Limb (tissue), 2 donors: ENCODE results near the gene GTF2IRD1.
A peak's percentile ranks its signal among the peaks of the same experiment; 100 is the strongest.
"Not testable (repeated sequence)": the region's sequence is repeated elsewhere in the genome, so short reads cannot be mapped to it uniquely, and the experiment has no call there.

Source experiments
- DNase-seq, 2 donors: peaks; one replicate each; pipeline ENCODE4 v3.0.0-alpha.2; 2016; ENCODE audit errors: extremely low spot score in 2 of 2

Gene GTF2IRD1

DNA sequence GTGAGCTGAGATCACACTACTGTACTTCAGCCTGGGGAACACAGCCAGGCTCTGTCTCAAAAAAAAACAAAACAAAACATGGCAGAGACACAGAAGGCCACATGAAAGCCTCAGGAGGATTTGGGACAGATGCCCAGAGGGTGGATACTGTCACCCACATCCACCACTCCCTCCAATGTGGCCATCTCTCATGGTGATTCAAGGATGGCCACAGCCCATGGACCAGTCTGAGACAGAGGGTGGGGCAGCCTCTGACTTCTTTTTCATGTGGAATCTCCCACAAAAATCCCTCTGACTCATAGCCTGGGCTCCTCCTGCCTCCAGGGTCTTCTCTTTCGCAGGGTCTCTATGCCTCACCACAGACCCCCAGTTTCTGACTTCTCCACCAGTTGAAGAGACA lies 144.9 kb downstream of the GTF2IRD1 start:
- no peak for DNase-seq

DNA sequence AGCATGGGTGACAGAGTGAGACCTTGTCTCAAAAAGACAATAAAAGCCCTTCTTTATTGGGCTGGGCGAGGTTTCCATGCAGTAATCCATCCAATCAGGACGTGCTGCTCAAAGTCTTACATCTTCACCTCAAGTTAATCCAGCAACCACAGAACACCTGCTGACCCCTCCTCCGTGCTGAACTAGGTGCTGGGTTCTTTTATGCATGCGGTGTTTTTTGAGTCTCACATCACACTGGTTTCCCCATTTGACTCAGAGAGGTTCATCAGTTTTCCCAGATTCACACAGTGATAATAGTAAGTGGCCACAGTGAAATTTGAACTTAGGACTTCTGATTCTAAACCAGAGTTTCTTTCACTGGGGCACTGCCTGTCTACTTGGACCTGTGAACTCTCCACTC lies 145.5 kb downstream of the GTF2IRD1 start:
- no peak for DNase-seq

DNA sequence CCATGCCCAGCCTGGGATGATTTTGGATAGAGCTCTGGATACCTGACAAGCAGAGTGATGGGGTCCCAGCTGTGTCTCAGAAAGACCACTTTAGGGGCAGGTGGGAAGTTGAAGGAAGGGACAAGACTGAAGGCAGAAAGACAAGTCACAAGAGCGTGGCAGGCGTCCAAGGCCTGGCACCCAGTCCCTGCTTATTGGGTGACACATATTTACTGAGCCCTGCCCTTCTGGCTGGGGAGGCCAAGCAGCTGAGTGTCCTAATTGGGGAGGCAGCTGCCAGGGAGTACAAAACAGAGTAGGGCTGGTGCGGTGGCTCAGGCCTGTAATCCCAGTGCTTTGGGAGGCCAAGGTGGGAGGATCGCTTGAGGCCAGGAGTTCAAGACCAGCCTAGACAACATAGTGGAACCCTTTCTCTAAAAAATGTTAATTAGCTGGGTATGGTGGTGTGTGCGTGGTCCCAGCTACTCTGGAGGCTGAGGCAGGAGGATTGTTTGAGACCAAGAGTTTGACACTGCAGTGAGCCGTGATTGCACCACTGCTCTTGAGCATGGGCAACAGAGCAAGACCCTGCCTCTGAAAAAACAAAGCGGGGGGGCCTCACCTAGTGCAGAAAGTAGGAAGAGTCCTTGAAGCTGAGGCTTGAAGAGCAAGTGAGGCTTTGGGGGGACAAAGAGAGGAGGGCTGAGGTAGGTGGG lies 150.8 kb downstream of the GTF2IRD1 start:
- DNase-seq = no peak

DNA sequence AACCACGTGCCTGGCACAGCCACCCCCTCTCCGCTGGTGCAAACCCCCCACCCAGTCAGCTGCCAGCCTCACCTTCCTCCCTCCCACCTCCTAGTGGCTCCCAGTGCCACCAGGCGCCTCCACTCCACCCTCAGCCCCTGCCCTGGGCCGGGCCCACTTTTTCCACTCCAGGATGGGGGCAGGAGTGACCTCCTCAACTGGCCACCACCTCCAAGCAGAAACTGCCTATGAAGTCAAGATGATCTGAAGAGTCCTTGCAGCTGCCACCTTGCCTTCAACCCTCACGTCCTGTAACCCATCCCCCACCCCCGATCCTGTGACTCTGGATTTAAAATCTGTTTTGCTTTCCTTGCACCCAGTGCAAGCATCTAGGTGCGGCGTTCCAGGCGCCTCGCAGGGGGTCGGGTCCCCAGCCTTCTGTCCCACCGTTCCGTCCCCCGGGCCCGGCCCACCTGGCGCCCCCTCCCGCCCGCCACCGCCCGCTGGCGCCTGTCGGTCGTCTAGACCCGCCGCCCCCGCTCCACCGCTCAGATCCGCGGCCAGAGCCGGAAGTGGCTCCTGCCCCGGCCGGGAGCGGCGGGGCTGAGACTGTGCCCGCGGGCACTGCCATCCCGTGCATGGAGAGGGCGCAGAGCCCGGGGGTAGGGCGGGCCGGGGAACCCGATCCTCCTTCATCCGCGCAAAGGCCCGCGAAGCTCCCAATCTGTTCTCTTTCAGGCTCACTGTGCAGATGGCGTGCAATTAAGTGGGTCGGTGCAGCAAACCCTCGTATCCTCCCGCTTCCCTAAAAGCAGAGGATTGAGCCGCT lies 152.6 kb downstream of the GTF2IRD1 start:
- peak in 1 of 2 donors; percentile 52 for DNase-seq

DNA sequence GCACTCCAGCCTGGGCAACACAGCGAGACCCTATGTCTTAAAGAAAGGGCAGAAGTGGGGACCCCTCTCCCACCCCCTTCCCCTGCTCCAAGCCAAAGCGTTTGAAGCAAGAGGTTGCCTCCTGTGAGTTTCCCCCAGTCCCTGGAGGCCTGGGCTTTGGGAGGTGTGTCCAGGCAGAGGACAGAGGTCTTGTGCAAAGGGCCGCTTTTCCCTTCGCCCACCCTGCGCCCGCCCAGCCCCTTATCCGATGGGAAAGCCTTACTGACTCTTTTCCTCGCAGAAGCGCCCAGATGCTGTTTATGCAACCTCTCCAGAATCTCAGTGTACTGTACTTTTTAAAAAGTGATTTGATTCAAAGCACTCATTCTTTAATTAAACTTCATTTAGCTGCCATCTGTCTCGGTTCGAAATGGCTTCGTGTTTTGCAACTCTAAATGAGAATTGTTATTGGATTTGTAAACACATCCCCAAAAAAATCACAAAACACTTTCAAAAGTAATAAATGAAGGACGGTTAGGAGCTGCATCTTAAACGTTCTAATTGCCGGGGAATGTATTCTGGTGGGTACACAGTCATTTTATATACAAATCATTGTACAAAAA lies 153.3 kb downstream of the GTF2IRD1 start:
- DNase-seq = no peak

DNA sequence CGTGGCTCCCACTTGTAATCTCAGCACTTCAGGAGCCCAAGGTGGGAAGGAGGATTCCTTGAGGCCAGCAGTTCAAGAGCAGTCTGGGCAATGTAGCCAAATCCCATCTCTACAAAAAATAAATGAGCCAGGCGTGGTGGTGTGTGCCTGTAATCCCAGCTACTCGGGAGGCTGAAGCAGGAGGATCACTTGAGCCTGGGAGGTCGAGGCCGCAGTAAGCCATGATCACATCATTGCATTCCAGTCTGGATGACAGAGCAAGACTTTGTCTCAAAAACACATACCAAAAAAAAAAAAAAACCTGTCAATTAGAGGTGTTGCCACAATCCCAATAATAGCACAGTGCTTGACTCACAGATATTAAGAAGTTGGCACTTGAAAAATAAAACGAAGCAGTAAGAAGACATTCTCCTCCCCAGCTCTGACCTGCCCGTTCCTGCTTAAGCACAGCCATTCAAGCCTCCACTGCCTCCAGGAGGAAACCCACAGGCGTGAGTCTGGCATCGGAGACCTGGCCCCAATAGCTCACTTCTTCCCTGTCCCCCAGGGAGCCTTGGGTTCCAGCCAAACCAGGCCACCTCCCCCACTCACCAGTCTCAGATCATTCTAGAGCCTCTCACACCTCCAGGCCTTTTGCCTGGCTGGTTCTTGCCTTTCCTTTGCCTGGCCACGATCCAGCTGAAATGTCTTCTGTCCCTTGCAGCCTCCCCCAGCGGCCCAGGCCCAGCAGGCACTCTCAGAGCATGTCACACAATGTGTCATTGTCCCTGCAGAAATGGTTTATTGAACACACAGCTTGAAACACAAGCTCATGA lies 158.5 kb downstream of the GTF2IRD1 start:
- peak in 1 of 2 donors; percentile 64 for DNase-seq

DNA sequence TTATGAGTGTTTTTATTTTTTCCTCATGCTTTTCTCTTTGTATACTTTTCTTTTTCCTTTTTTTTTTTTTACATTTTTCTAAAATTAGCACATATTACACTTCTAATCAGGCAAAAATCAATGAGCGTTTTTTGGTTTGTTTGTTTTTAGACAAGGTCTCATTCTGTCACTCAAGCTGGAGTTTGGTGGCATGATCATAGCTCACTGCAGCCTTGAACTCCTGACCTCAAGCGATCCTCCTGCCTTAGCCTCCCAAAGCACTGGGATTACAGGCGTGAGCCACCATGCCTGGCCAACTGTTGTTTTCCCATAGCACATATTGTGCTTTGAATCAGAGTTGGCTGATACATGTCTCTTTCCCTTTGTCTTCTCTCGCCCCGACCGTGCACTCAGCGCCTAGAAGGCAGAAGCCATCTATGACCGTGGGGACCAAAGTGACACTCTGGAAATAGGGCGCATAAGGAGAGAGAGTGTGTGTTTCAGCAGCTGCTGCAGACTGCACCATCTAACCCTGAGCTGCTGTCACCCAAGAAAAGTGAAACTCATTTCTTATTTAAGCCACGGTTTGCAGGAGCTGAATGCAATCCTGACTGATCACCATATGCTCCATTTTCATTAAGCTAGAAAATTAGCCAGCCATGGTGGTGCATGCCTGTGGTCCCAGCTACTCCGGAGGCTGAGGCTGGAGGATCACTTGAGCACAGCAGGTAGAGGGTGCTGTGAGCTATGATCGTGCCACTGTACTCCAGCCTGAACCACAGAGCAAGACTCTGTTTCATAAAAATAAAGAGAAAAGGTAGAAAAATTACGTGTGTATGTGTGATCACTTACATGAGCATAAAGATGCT lies 162.5 kb downstream of the GTF2IRD1 start:
- DNase-seq = no peak

DNA sequence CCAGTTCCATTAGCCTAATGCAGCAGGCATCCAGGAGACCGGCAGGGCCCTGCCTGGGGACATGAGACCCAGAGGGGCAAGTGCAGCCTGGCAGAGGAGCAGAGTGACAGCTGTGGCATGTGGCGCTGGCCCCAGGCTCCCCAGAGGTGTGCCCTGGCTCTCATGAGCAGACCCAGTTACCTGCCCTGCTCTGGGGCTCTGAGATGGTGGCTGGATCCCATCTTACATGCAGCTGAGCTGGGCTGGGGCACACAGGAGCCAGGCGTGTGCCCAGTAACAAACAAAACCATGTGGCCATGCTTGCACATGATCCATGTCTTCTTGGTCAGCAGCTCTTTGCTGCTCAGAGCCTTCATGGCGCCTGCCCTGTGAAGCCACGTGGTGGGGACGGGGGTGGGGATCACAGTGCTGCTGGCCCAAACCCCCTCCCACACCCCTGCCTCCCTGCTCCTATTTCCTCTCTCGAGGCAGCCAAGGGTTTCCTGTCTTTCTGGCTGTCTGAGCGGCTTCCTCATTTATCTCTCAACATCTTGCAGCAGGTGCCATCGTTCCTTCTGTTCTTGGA lies 163.6 kb downstream of the GTF2IRD1 start:
- DNase-seq = peak; percentile 18 to 63

DNA sequence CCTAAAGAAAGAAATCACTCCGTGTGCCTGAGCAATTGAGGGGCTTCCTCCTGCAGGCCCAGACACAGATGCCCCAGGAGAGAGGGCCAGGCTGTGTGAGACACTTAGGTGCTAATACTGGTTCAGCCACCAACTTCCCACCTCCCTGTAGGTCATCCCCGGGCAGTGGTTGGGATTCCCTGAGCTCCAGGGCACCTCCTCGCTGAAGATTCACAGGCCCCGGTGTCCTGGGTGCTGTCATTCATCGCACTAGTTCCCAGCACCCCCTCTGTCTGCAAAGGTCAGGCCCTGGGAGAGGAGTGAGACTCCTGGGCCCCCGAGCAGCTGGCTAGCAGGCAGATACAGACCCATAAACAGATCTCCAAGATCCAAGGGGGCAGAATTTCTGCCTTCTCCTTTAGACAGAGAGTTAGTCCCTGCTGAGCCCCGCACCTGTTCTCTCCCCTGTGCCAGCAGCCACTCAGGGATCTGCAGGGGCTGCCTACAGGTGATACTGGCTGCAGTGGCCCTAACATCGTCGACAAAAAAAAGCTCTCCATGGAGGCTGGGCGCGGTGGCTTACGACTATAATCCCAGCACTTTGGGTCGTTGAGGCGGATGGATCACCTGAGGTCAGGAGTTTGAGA lies 165.6 kb downstream of the GTF2IRD1 start:
- no peak for DNase-seq

DNA sequence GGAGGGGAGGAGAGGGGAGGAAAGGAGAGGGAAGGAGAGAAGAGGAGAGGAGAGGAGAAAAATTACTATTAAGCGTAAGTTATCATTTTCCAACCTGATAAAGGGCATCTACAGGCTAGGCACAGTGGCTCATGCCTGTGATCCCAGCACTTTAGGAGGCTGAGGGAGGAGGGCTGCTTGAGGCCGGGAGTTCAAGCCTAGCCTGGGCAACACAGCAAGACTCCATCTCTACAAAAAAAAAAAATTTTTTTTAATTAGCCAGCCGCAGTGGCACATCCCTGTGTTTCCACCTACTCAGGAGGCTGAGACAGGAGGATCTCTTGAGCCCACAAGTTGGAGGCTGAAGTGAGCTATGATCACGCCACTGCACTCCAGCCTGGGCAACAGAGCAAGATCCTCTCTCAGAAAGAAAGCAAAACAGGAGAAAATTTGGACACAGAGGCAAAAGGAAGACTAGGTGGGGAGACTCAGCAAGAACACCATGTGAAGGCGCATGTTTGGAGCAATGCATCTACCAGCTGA lies 168.6 kb downstream of the GTF2IRD1 start:
- DNase-seq = no peak

DNA sequence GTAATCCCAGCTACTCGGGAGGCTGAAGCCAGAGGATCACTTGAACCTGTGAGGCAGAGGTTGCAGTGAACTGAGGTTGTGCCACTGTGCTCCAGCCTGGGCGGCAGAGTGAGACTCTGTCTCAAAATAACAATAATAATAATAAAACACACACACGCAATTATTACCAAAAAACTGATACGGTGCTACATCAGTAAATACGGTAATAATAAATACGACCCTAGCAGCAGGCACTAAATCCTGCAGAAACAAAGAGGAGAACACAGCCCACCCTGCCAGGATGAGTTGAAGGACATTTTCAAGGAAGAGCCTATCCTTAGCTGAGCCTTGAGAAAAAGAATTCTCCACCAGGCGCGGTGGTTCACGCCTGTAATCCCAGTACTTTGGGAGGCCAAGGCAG lies 169.4 kb downstream of the GTF2IRD1 start:
- no peak for DNase-seq

DNA sequence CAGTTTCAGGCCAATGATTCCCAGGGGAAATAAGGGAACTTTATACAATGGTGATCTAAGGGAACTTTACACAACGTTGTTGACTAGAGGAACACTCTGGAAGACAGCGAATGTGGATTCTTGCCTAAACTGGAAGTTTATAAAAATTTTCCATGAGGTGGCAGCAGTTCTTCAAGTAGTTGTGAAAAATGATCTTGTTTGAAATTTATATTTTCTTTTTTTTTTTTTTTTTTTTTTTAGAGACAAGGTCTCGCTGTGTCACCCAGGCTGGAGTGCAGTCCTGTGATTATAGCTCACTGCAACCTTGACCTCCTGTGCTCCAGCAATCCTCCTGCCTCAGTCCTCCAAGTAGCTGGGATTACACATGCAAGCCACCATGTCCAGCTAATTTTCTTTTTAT lies 171.7 kb downstream of the GTF2IRD1 start:
- DNase-seq = peak in 1 of 2 donors; percentile 34

DNA sequence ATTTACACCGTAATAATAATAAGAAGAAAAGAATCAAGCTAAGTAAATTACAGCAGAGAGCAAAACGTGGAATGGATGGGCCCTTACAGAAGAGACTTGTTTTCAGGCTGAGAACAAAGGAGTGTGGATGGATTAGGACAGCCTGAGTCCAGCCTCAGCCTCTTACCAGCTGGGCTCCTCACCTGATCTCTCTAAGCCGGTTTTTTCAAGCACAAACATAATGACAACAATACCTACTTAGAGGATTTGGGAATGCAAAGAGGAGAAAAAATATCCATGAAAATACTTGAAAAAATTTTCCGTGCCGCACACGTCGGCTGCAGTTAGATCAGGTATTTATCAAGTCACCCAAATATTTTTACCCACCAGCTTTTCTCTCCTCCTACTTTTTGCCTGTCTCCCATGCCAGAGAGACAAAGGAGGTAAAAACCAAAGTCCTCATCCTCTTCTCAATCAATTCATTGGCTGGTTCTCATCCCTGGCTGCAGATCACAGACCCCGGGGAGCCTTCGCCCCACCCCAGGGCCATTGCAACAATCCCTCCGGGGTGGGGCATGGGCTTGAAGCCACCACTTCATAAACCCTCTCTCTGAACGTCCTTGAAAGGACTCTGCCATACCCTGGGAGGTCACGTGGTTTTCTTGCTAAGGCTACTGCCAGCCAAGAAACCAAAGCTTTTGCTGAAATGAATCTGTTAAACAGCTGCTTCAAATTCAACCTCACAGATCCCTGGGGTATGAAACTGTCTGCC lies 174.1 kb downstream of the GTF2IRD1 start:
- peak; percentile 67 to 84 for DNase-seq

DNA sequence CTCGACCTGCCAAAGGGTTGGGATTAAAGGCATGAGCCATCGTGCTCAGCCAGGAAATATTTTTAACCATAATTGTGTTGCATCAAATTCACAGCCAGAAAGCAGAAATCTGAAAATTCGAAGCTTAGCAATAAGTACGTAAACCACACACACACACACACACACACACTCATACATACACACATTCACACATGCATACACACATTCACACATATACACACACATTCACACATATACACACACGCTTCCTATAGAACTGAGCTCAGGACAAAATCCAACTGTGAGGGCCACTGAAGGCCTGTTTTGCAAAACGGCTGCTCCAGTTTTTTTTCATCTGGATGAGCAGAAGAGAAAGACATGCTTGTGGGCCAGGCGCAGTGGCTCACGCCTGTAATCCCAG lies 178.8 kb downstream of the GTF2IRD1 start:
- DNase-seq = no peak

DNA sequence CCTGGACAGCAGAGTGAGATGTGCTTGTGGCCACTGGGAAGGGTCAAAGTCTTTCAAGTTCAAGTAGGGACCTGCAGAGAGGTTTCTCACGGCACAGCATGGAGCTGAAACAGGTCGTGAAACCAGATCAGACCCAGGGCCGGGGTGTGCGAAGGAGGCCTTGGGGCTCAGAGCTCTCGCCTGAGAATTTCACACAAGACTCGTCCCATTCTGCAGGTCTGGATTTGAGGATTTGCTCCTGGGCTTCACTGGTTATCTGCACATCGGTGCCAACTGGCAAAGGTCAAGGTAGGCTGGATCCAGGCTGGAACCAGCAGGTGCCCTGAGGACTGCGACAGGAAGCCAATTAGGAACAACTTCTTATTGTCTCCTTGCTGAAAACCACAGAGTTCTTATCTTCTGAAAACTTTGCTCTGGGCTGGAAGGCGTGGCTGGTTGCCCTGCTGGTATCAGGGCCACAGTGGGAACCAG lies 179.8 kb downstream of the GTF2IRD1 start:
- no peak for DNase-seq

DNA sequence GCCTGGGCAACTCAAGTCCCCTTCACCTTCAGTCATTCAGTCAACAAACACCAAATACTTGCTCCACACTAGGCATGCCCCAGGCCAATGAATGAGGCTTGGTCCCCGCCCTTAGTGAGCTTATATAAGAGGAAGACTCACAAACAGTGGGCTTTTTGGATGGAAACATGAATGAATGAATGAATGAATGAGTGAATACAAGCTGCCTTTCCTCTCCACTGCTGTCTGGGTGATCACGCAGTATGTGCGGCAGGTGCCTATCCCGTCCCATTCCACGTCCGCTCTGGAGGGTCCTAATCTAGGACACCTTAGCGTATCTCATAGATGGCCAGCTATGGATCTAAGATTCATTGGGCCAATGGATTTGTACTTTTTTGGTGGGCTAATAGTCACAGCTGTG lies 184.0 kb downstream of the GTF2IRD1 start:
- DNase-seq = no peak

DNA sequence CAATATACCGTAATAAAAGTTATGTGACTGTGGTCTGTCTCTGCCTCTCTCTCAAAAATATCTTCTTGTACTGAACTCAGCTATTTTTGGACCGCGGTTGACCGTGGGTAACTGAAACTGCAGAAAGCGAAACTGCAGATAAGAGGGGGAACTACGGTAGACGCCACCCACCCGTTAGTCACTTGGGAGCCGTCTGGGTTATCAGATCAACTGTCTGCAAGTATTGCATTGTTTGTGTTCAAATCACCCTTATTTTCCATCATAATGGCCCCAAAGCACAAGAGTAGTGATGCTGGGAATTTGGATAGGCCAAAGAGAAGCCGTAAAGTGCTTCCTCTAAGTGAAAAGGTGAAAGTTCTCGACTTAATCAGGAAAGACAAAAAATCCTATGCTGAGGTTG lies 196.3 kb downstream of the GTF2IRD1 start:
- DNase-seq = not testable (repeated sequence)

DNA sequence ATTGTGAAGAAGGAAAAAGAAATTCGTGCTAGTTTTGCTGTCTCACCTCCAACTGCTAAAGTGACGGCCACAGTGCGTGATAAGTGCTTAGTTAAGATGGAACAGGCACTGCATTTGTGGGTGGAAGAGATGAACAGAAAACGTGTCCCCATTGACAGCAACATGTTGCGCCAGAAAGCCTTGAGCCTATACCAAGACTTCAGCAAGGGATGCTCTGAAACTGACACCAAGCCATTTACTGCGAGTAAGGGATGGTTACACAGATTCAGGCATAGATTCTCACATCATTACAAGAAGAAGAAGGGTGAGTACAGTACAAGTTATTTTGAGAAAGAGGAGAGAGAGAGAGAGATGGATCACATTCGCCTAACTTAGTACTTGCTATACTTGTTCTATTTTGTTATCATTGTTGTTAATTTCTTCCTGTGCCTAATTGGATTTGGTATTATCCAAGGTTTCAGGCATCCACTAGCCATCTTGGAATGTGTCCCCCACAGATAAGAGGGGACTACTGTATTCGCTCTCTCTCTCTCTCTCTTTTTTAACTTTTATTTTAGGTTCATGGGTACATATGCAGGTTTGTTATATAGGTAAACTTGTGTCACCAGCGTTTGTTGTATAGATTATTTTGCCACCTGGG lies 196.9 kb downstream of the GTF2IRD1 start:
- DNase-seq = not testable (repeated sequence)
